Endodermal cell (in vitro differentiated cells): Measurements from ENCODE around the gene RAMACL. TPM values are rescaled to one million over a fixed set of nuclear protein-coding genes. Genes with fewer than 3 reads are reported as not detected.

ENCODE experiments used
- DNase-seq: peaks from one replicate; pipeline ENCODE4 v3.0.0-alpha.2; 2017
- H3K27ac ChIP-seq: 2 replicates; pipeline ENCODE4 v1.5.1; 2013; ENCODE audit warnings: mild to moderate bottlenecking, low read depth, low read length, moderate library complexity
- H3K27me3 ChIP-seq: 2 replicates; pipeline ENCODE4 v1.6.1; 2013; ENCODE audit warnings: mild to moderate bottlenecking, low read length, moderate library complexity; ENCODE audit not compliant: insufficient read depth, control insufficient read depth, poor library complexity, severe bottlenecking
- H3K36me3 ChIP-seq: 2 replicates; pipeline ENCODE4 v1.7.0; 2013; ENCODE audit warnings: mild to moderate bottlenecking, low read length, moderate library complexity; ENCODE audit not compliant: control insufficient read depth, insufficient read depth
- H3K4me1 ChIP-seq: one replicate; pipeline ENCODE4 v1.7.0; 2013; ENCODE audit warnings: low read length; ENCODE audit not compliant: control insufficient read depth, insufficient read depth
- H3K4me3 ChIP-seq: 2 replicates; pipeline ENCODE4 v1.5.1; 2013; ENCODE audit warnings: mild to moderate bottlenecking, low read length, moderate library complexity
- H3K9ac ChIP-seq: 2 replicates; pipeline ENCODE4 v1.6.1; 2013; ENCODE audit warnings: mild to moderate bottlenecking, low read length, moderate library complexity; ENCODE audit not compliant: poor library complexity, severe bottlenecking; ENCODE audit errors: extremely low read depth
- H3K9me3 ChIP-seq: 2 replicates; pipeline ENCODE4 v1.6.1; 2013; ENCODE audit warnings: mild to moderate bottlenecking, low read length, moderate library complexity; ENCODE audit not compliant: control insufficient read depth
- H3K27ac Mint-ChIP-seq: 2 replicates; pipeline ENCODE4 v1.8.0; 2020; ENCODE audit warnings: mixed read lengths
- H3K27me3 Mint-ChIP-seq: 2 replicates; pipeline ENCODE4 v1.8.0; 2021; ENCODE audit warnings: mild to moderate bottlenecking, mixed read lengths; ENCODE audit not compliant: insufficient read depth
- H3K36me3 Mint-ChIP-seq: 2 replicates; pipeline ENCODE4 v1.8.0; 2020; ENCODE audit warnings: low read depth, mixed read lengths
- H3K4me1 Mint-ChIP-seq: 2 replicates; pipeline ENCODE4 v1.8.0; 2020; ENCODE audit warnings: mixed read lengths
- H3K4me3 Mint-ChIP-seq: 2 replicates; pipeline ENCODE4 v1.8.0; 2020; ENCODE audit warnings: mild to moderate bottlenecking, moderate library complexity, mixed read lengths
- H3K9me3 Mint-ChIP-seq: 2 replicates; pipeline ENCODE4 v1.8.0; 2020; ENCODE audit warnings: mild to moderate bottlenecking, mixed read lengths
- WGBS, 2 experiments: methylation state at CpG; one replicate each; pipeline versions ENCODE4 v1.1.5 to v1.1.7; 2013; ENCODE audit warnings: missing lambda C conversion rate in 2 of 2, mixed read lengths in 1 of 2; ENCODE audit not compliant: insufficient coverage in 1 of 2, insufficient read length in 1 of 2; 5-methylcytosine and 5-hydroxymethylcytosine counted together
- total RNA-seq, 2 donors: library from RNA; stranded (reverse); fragmentation: NEBNext Ultra II Directional in 1 of 2; extraction: Animal tissue kit (Norgen Biotek cat#: 25700) in 1 of 2; gene quantifications; 2 replicates in 1 of 2; 3 replicates in 1 of 2; pipeline ENCODE4 v1.2.1, GENCODE V29; 2021
- TF ChIP-seq, protein P1 (sequence below): fragments of 200-600 bp; sonication (generic); conservative IDR thresholded peaks from 2 replicates; pipeline ENCODE4 v1.5.0; 2021; ENCODE audit warnings: antibody characterized with exemption, mild to moderate bottlenecking

Gene RAMACL
- total RNA-seq, 2 donors from 2014 or later = 0.80 to 2.5 TPM

DNA sequence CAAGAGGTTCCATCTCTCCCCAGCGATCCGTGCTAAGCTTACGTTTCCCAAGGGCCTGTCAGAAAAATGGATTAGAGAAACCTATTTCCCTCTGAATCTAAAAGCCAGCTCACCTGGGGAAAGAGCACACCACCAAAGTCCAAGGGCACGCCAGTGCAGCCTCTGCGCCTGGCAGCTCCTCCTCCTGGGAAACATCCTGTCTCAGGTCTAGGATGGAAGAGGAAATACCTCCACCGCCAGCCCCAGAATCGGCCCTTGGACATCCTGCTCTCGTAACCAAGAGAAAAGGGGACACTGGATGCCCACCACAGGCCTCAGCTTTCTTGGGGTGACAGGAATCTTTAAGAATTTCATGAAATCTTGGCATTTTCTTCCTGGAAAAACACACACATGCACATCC lies 18.7 kb downstream of the RAMACL start:
- Histone ChIP-seq H3K4me1 (no peaks in the 10 kb centered on the region), H3K9ac (no peak overlapping the region), H3K27me3 (no peaks in the 10 kb centered on the region), H3K9me3 (no peaks in the 10 kb centered on the region), H3K4me3 (no peak overlapping the region), H3K36me3 (no peaks in the 10 kb centered on the region), H3K27ac (no peak overlapping the region)
- Mint-ChIP-seq H3K4me3 (no peak overlapping the region), H3K27me3 (no peaks in the 10 kb centered on the region), H3K4me1 (peaks cover 7% of the 10 kb centered on the region), H3K9me3 (no peaks in the 10 kb centered on the region), H3K36me3 (peaks cover 2% of the 10 kb centered on the region), H3K27ac (no peak overlapping the region)
- 93 to 97% methylated on average over 3 to 8 of the region's 8 CpGs for WGBS, 2 experiments
- TF ChIP-seq, protein P1, sequence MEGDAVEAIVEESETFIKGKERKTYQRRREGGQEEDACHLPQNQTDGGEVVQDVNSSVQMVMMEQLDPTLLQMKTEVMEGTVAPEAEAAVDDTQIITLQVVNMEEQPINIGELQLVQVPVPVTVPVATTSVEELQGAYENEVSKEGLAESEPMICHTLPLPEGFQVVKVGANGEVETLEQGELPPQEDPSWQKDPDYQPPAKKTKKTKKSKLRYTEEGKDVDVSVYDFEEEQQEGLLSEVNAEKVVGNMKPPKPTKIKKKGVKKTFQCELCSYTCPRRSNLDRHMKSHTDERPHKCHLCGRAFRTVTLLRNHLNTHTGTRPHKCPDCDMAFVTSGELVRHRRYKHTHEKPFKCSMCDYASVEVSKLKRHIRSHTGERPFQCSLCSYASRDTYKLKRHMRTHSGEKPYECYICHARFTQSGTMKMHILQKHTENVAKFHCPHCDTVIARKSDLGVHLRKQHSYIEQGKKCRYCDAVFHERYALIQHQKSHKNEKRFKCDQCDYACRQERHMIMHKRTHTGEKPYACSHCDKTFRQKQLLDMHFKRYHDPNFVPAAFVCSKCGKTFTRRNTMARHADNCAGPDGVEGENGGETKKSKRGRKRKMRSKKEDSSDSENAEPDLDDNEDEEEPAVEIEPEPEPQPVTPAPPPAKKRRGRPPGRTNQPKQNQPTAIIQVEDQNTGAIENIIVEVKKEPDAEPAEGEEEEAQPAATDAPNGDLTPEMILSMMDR = no peak
- peak; percentile 47 for DNase-seq

DNA sequence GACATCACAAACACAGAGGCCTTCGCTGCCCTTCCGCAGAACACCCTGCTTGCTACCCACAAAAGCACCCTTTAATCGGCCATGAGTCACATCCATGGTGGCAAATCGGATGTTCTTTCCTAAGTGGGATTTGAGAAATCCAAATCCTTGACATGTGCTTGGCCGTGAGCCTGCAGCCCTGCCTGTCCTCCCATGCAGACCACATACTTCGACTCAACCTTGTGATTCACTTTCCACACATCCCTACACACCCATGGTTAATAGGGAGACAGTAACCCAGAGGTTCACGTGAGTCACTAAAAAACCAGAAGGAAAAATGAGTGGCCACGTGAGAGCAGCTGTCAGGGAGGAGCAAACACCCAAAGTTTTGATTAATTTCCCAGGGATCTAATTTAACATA lies 19.4 kb downstream of the RAMACL start:
- peaks cover under 1% of the 10 kb centered on the region for H3K4me1 Mint-ChIP-seq
- peak overlapping the region; percentile 26 for H3K27ac Mint-ChIP-seq
- peaks cover 5% of the 10 kb centered on the region for H3K36me3 Mint-ChIP-seq
- no peak for DNase-seq
- H3K4me1 ChIP-seq = no peaks in the 10 kb centered on the region
- no peaks in the 10 kb centered on the region for H3K9me3 ChIP-seq
- H3K27me3 Mint-ChIP-seq = no peaks in the 10 kb centered on the region
- TF ChIP-seq, protein P1 = no peak
- 92 to 100% methylated on average over 3 to 8 of the region's 8 CpGs for WGBS, 2 experiments
- H3K27me3 ChIP-seq = no peaks in the 10 kb centered on the region
- H3K27ac ChIP-seq = no peak overlapping the region
- H3K4me3 Mint-ChIP-seq = no peak overlapping the region
- H3K36me3 ChIP-seq = no peaks in the 10 kb centered on the region
- H3K9me3 Mint-ChIP-seq = no peaks in the 10 kb centered on the region
- H3K4me3 ChIP-seq = no peak overlapping the region
- no peak overlapping the region for H3K9ac ChIP-seq

DNA sequence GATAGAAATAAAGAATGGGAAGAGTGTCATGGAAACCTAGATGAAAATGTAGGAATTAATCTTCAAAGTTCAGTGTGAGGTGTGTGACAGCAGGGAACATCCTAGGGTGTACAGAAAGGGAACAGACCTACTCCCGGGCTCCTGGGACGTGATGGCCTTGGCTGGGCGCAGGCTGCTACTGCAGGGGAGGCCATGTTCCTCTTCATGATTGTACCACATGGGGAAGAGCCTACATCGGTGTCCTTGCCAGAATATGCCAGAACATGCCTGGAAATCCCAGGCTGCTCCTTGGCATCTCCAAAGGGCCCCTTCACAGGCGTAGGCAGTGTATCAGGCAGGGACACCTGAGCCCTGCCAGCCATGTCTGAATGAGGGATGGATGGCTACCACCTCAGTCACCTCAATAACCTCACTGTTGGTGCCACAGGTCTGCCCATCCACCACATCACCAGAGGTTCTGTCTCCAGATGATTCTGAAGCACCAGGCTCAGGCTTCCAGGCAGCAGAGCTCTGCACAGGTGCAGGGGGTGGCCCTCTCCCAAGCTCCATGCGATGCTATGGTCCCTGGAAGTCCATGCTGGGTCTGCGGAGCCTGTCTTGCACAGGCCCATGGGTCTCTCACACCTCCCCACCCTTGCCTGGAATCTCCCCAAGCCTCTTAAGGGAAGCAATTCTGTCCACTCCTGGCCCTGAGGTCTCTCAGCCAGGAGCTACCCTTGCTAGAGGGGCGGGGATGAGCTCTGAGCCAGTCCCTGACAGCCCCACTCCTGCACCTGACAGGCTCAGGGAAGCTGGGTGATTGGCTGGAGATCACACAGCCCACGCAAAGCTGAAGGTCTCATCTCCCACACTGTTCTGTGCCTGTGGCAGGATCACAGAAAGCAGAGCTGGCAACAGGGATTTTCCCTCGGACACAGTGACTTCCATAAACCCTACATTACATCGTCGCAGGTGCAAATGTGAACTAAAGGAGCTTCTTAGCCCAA lies 20.2 kb downstream of the RAMACL start:
- H3K27ac Mint-ChIP-seq = no peak overlapping the region
- 95 to 96% methylated on average over 9 to 12 of the region's 12 CpGs for WGBS, 2 experiments
- H3K9me3 ChIP-seq = no peaks in the 10 kb centered on the region
- H3K4me1 ChIP-seq = no peaks in the 10 kb centered on the region
- TF ChIP-seq, protein P1 = no peak
- H3K4me3 ChIP-seq = no peak overlapping the region
- peaks cover 5% of the 10 kb centered on the region for H3K36me3 Mint-ChIP-seq
- H3K9me3 Mint-ChIP-seq = no peaks in the 10 kb centered on the region
- peak; percentile 38 for DNase-seq
- no peaks in the 10 kb centered on the region for H3K4me1 Mint-ChIP-seq
- H3K27me3 ChIP-seq = no peaks in the 10 kb centered on the region
- no peak overlapping the region for H3K9ac ChIP-seq
- H3K36me3 ChIP-seq = no peaks in the 10 kb centered on the region
- H3K27ac ChIP-seq = no peak overlapping the region
- H3K4me3 Mint-ChIP-seq = no peak overlapping the region
- no peaks in the 10 kb centered on the region for H3K27me3 Mint-ChIP-seq
